HG03196 (cell line): Measurements from ENCODE around the gene SLC24A5.

ENCODE experiments used
- ATAC-seq: cut with Tn5 transposase; IDR thresholded peaks from one replicate; pipeline ENCODE4 v1.9.1; 2021; ENCODE audit not compliant: unreplicated experiment

The SLC24A5 gene

GRCh38 chr15:48120745-48121144, at the start of gene SLC24A5:
Gene SLC24A5 (plus strand): TSS chr15:48120990. CDS start chr15:48121045, 55 bp downstream.
- ATAC-seq = no peak

GRCh38 chr15:48072941-48073340, 47.8 kb upstream of the SLC24A5 start:
- ATAC-seq = no peak

- no peak for ATAC-seq
Measured at GRCh38 chr15:48073881-48074280, 46.9 kb upstream of the SLC24A5 start.

GRCh38 chr15:48076454-48076853, 44.3 kb upstream of the SLC24A5 start:
- ATAC-seq = no peak

GRCh38 chr15:48077616-48078184, 43.1 kb upstream of the SLC24A5 start:
- ATAC-seq = no peak

- ATAC-seq = no peak
Measured at GRCh38 chr15:48084759-48085590, 35.8 kb upstream of the SLC24A5 start.

GRCh38 chr15:48085591-48085930, 35.2 kb upstream of the SLC24A5 start:
- no peak for ATAC-seq

- ATAC-seq = no peak
Measured at GRCh38 chr15:48086133-48086532, 34.7 kb upstream of the SLC24A5 start.

- no peak for ATAC-seq
Measured at GRCh38 chr15:48086576-48086975, 34.2 kb upstream of the SLC24A5 start.

GRCh38 chr15:48087844-48088243, 32.9 kb upstream of the SLC24A5 start:
- ATAC-seq = no peak

GRCh38 chr15:48089702-48090101, 31.1 kb upstream of the SLC24A5 start:
- peak; percentile 54 for ATAC-seq

- no peak for ATAC-seq
Measured at GRCh38 chr15:48090115-48090514, 30.7 kb upstream of the SLC24A5 start.

GRCh38 chr15:48090666-48091065, 30.1 kb upstream of the SLC24A5 start:
- no peak for ATAC-seq

GRCh38 chr15:48091522-48091921, 29.3 kb upstream of the SLC24A5 start:
- no peak for ATAC-seq

GRCh38 chr15:48096355-48096786, 24.4 kb upstream of the SLC24A5 start:
- peak; percentile 87 for ATAC-seq

- ATAC-seq = peak; percentile 30
Measured at GRCh38 chr15:48096813-48097212, 24.0 kb upstream of the SLC24A5 start.

GRCh38 chr15:48097264-48097663, 23.5 kb upstream of the SLC24A5 start:
- no peak for ATAC-seq

- no peak for ATAC-seq
Measured at GRCh38 chr15:48101376-48101961, 19.3 kb upstream of the SLC24A5 start.

- ATAC-seq = no peak
Measured at GRCh38 chr15:48102167-48102566, 18.6 kb upstream of the SLC24A5 start.

GRCh38 chr15:48103647-48104046, 17.1 kb upstream of the SLC24A5 start:
- no peak for ATAC-seq

- ATAC-seq = no peak
Measured at GRCh38 chr15:48105936-48106335, 14.9 kb upstream of the SLC24A5 start.

GRCh38 chr15:48109212-48109611, 11.6 kb upstream of the SLC24A5 start:
- no peak for ATAC-seq
